Panc1 (cell line): ENCODE results near the gene TPGS2.

Source experiments
- POLR2AphosphoS5 ChIP-seq: IDR thresholded peaks from 2 replicates; pipeline ENCODE4 v1.6.1; 2012; ENCODE audit warnings: mild to moderate bottlenecking, low read depth, low read length, moderate library complexity
- REST ChIP-seq, 2 experiments: IDR thresholded peaks; 2 replicates each; pipeline ENCODE4 v1.6.1; 2011 to 2012; ENCODE audit warnings: low read depth in 2 of 2, control low read depth in 1 of 2, low read length in 1 of 2, mild to moderate bottlenecking in 1 of 2, moderate library complexity in 1 of 2; ENCODE audit not compliant: insufficient read depth in 1 of 2
- SIN3A ChIP-seq: IDR thresholded peaks from 2 replicates; pipeline ENCODE4 v1.6.1; 2012; ENCODE audit warnings: low read depth, mild to moderate bottlenecking, low read length, moderate library complexity, borderline replicate concordance; ENCODE audit not compliant: insufficient read depth
- TCF7L2 ChIP-seq: IDR thresholded peaks from 2 replicates; pipeline ENCODE4 v1.6.1; 2011; ENCODE audit warnings: mild to moderate bottlenecking, low read depth, low read length, inconsistent platforms
- TF ChIP-seq, protein P1 (sequence below): fragments of 450-650 bp; IDR thresholded peaks from 2 replicates; pipeline ENCODE4 v1.5.1; 2017; ENCODE audit warnings: mild to moderate bottlenecking

- TF ChIP-seq, protein P1, sequence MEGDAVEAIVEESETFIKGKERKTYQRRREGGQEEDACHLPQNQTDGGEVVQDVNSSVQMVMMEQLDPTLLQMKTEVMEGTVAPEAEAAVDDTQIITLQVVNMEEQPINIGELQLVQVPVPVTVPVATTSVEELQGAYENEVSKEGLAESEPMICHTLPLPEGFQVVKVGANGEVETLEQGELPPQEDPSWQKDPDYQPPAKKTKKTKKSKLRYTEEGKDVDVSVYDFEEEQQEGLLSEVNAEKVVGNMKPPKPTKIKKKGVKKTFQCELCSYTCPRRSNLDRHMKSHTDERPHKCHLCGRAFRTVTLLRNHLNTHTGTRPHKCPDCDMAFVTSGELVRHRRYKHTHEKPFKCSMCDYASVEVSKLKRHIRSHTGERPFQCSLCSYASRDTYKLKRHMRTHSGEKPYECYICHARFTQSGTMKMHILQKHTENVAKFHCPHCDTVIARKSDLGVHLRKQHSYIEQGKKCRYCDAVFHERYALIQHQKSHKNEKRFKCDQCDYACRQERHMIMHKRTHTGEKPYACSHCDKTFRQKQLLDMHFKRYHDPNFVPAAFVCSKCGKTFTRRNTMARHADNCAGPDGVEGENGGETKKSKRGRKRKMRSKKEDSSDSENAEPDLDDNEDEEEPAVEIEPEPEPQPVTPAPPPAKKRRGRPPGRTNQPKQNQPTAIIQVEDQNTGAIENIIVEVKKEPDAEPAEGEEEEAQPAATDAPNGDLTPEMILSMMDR: no peak
- TF ChIP-seq POLR2AphosphoS5 (no peak), TCF7L2 (no peak), REST (IDR thresholded peaks at IDR 0.05; ENCODE audit: insufficient read depth in 1 of 2, low read depth in 2 of 2, low read length in 1 of 2) (no peak), SIN3A (no peak)
These were observed 14.4 kb upstream of the TPGS2 start for GRCh38 chr18:36843199-36843598.
